22Rv1 (cell line): Measurements from ENCODE around the gene N4BP2L2.

ENCODE experiments used
- H3K27ac ChIP-seq: fragments of 450-650 bp; 2 replicates; pipeline ENCODE4 v1.5.1; 2017
- ZFX ChIP-seq: fragments of 450-650 bp; IDR thresholded peaks from 2 replicates; pipeline ENCODE4 v1.6.1; 2017; ENCODE audit warnings: antibody characterized with exemption, borderline replicate concordance
- TF ChIP-seq, protein P1 (sequence below): fragments of 450-650 bp; IDR thresholded peaks from 2 replicates; pipeline ENCODE4 v1.5.1; 2017; ENCODE audit warnings: mild to moderate bottlenecking

The N4BP2L2 gene

DNA sequence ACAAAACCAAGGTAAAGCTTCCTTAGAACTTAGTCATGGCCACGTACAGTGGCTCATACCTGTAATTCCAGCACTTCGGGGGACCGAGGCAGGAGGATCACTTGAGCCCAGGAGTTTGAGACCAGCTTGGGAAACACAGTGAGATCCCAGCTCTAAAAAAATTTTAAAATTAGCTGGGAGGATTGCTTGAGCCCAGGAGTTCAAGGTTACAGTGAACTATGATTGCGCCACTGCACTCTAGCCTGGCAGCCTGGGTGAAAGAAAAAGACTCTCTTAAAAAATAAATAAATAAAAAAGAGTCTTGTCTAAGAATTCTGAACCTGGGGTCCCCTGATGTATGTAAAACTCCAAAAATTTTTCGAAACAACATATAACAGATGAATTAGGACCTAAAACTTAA lies 34.9 kb downstream of the N4BP2L2 start:
- TF ChIP-seq ZFX: no peak
- TF ChIP-seq, protein P1, sequence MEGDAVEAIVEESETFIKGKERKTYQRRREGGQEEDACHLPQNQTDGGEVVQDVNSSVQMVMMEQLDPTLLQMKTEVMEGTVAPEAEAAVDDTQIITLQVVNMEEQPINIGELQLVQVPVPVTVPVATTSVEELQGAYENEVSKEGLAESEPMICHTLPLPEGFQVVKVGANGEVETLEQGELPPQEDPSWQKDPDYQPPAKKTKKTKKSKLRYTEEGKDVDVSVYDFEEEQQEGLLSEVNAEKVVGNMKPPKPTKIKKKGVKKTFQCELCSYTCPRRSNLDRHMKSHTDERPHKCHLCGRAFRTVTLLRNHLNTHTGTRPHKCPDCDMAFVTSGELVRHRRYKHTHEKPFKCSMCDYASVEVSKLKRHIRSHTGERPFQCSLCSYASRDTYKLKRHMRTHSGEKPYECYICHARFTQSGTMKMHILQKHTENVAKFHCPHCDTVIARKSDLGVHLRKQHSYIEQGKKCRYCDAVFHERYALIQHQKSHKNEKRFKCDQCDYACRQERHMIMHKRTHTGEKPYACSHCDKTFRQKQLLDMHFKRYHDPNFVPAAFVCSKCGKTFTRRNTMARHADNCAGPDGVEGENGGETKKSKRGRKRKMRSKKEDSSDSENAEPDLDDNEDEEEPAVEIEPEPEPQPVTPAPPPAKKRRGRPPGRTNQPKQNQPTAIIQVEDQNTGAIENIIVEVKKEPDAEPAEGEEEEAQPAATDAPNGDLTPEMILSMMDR: no peak
- no peak overlapping the region for H3K27ac ChIP-seq

DNA sequence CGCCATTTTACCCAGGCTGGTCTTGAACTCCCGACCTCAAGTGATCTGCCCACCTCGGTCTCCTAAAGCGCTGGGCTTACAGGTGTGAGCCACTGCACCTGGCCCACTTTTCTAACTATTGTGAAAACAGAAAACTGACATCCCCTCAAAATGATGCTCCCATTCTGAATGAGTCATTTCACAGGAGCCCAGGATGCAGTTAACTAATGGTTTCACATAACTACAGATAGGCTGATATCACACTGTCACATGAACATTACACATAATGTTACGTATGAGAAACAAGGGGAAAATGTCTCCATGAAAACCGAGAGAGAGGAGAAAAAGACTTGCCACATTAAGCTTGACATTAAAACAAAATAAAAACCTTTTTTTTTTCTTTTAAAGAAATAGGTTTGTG lies 37.5 kb downstream of the N4BP2L2 start:
- no peak overlapping the region for H3K27ac ChIP-seq
- no peak for TF ChIP-seq ZFX
- TF ChIP-seq, protein P1: no peak

DNA sequence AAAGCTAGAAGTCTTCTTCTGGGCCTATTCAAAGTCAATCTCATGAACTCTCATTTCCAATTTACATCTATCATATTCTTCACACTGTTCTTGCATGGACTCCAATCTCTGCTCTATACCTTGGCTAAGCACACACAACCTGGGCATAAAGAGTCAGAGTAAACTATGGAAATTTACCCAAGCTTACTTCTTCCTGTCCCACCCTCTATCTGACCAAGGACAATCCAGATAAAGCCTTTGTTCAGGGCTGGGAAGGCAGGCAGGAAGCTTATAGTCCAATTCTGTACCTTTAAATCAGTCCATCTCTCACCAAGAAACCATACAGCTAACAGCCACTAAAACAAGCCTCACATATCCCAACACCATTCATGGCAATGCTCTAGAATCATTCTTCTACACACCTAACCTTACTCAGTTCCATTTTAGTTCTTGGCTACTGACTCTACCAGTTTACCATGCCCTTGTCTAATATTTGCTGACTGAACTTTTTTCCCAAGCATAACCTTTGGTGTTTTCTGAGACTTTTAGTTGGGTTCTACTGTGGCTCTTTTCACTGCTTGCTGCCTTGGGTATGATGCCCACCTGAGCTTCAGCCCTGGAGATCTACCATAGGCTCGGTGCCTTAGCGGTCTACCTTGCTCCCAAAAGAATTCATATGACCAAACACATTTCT lies 38.9 kb downstream of the N4BP2L2 start:
- TF ChIP-seq, protein P1: no peak
- TF ChIP-seq ZFX: no peak
- H3K27ac ChIP-seq: no peak overlapping the region

DNA sequence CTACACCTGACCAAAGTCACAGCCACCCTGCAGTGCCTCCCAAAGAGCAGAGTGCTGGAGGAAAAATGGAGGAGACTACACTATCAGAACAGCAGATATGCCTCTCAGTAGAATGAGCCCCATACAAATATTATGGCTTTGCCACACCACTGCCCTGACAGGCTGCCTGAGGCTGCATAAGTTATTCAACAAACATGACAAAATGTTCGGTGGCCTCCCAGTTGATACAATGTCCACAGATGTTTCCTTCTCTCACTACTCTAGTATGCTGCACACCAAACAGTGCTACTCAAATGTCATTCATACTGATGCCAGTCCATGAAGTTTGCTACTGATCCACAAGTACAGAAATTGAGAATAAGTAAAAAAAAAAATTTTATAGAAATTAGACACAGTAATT lies 41.0 kb downstream of the N4BP2L2 start:
- H3K27ac ChIP-seq: no peak overlapping the region
- no peak for TF ChIP-seq ZFX
- TF ChIP-seq, protein P1: no peak

DNA sequence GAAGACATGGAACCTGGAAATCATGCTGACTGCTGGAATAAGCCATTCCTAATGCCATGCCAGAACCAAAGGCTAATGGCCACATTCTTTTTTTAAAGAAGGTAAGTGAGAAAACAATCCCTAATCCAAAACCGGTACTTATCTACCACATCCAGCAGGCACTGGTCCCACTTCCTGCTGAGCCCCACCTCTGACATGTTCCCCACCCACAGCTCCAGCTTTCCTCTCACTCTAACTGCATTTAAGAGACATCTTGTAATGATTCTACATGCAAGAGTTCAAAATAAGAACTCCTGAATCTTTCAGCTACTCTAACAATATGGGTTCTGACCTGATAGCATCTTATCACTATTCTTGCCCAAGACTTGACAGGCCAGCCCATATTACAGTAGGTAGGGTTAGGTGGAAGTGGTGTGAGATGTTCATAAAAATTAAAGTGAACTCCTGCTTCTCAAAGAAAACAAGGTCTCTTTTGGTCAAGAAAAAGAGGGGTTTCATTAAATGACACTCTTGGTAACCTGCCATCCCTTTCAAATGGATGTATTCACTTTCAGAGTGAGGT lies 41.9 kb downstream of the N4BP2L2 start:
- H3K27ac ChIP-seq: no peak overlapping the region
- TF ChIP-seq, protein P1: no peak
- TF ChIP-seq ZFX: no peak

DNA sequence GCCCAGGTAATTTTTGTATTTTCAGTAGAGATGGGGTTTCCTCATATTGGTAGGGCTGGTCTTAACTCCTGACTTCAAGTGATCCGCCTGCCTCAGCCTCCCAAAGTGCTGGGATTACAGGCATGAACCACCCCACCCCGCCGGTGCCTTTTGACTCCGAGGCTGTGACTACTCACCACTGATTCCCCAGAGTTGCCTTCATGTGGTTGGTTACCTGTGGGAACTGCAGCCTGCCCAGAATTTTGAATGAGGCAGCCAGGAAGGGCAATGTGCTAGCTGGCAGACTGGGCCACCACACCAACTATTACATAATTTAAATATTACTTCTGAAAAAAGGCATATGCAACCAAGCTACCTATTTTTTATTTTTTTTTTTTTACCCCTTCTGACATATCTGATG lies 42.8 kb downstream of the N4BP2L2 start:
- TF ChIP-seq, protein P1: no peak
- TF ChIP-seq ZFX: no peak
- H3K27ac ChIP-seq: no peak overlapping the region

DNA sequence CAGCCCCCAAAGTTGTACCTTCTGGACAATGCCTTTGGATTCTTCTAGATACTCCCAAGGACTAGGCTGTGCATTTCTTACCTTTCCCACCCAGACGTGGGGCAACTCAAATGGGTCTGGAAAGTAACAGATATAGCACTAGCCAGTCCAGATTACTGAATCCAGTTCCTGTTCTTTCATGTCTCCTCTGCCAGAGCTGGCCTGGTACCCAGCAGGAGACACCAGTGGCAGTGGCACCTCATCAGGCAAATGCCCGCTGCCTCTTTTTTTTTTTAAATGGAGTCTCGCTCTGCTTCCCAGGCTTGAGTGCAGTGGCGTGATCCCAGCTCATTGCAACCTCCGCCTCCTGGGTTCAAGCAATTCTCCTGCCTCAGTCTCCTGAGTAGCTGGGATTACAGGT lies 43.2 kb downstream of the N4BP2L2 start:
- TF ChIP-seq ZFX: no peak
- TF ChIP-seq, protein P1: no peak
- no peak overlapping the region for H3K27ac ChIP-seq
